Lower leg skin (tissue), 3 donors: Measurements from ENCODE around the gene SBNO2.

Source experiments
- POLR2A ChIP-seq, 2 donors: fragments of 450-650 bp; IDR thresholded peaks; one replicate each; pipeline ENCODE4 v1.6.1; 2016 to 2017; ENCODE audit warnings: antibody characterized with exemption in 2 of 2, mild to moderate bottlenecking in 1 of 2, moderate library complexity in 1 of 2
- TF ChIP-seq, protein P1 (sequence below), 3 donors: fragments of 450-650 bp; IDR thresholded peaks; one replicate each; pipeline ENCODE4 v1.5.1; 2016; ENCODE audit warnings: antibody characterized with exemption in 3 of 3, mild to moderate bottlenecking in 3 of 3, moderate library complexity in 2 of 3

DNA sequence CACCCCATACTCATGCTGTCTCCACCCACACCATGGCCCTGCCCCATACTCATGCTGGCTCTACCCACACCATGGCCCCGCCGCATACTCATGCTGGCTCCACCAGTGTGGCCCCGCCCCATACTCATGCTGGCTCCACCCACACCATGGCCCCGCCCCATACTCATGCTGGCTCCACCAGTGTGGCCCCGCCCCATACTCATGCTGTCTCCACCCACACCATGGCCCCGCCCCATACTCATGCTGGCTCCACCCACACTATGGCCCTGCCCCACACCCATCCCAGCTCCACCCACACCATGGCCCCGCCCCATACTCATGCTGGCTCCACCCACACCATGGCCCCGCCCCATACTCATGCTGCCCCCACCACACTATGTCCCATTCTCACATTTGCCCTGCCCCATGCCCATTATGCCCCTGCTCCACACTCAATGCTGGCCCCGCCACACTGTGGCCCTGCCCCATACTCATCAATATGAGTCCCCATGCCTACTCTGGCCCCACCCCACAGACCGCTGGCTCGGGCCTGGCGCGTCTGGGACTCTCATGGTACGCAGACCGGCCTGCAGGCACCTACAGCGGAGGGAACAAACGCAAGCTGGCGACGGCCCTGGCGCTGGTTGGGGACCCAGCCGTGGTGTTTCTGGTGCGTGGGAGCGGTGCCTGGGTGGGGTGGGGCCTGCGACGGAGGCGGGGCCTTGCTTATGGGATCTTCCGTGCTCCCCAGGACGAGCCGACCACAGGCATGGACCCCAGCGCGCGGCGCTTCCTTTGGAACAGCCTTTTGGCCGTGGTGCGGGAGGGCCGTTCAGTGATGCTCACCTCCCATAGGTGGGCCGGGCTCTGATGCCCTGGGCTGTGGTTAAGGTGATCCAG lies 110.8 kb downstream of the SBNO2 start:
- TF ChIP-seq, protein P1, sequence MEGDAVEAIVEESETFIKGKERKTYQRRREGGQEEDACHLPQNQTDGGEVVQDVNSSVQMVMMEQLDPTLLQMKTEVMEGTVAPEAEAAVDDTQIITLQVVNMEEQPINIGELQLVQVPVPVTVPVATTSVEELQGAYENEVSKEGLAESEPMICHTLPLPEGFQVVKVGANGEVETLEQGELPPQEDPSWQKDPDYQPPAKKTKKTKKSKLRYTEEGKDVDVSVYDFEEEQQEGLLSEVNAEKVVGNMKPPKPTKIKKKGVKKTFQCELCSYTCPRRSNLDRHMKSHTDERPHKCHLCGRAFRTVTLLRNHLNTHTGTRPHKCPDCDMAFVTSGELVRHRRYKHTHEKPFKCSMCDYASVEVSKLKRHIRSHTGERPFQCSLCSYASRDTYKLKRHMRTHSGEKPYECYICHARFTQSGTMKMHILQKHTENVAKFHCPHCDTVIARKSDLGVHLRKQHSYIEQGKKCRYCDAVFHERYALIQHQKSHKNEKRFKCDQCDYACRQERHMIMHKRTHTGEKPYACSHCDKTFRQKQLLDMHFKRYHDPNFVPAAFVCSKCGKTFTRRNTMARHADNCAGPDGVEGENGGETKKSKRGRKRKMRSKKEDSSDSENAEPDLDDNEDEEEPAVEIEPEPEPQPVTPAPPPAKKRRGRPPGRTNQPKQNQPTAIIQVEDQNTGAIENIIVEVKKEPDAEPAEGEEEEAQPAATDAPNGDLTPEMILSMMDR (IDR thresholded peaks at IDR 0.05) = no peak
- no peak for TF ChIP-seq POLR2A (IDR thresholded peaks at IDR 0.05)
